NB4 (cell line): ENCODE measurements around the gene TMPRSS2.

ENCODE experiments used
- DNase-seq: peaks from one replicate; pipeline ENCODE4 v3.0.0; 2010; ENCODE audit warnings: low read depth
- H3K4me3 ChIP-seq: one replicate; pipeline ENCODE4 v1.5.1; 2011; ENCODE audit warnings: mild to moderate bottlenecking, low read depth, low read length, moderate library complexity
- MYC ChIP-seq: IDR thresholded peaks from 2 replicates; pipeline ENCODE4 v1.6.1; 2011; ENCODE audit warnings: low read depth, low read length
- POLR2A ChIP-seq: IDR thresholded peaks from 2 replicates; pipeline ENCODE4 v1.6.1; 2011; ENCODE audit warnings: mild to moderate bottlenecking; ENCODE audit not compliant: insufficient read length; ENCODE audit errors: extremely low read depth
- TF ChIP-seq, protein P1 (sequence below): IDR thresholded peaks from 2 replicates; pipeline ENCODE4 v1.6.1; 2011; ENCODE audit warnings: low read depth, low read length
- TF ChIP-seq, protein P2 (sequence below): IDR thresholded peaks from one replicate; pipeline ENCODE4 v1.5.1; 2012; ENCODE audit warnings: low read depth, low read length

The TMPRSS2 gene

GRCh38 chr21:41507521-41508414, at the start of gene TMPRSS2:
Gene TMPRSS2, minus strand, starts transcription at chr21:41508158. Its CDS starts 10,025 bp downstream, at chr21:41498133.
- no peak for DNase-seq
- no peak within 1 kb of the TSS for H3K4me3 ChIP-seq
- TF ChIP-seq, protein P1, sequence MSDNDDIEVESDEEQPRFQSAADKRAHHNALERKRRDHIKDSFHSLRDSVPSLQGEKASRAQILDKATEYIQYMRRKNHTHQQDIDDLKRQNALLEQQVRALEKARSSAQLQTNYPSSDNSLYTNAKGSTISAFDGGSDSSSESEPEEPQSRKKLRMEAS: no peak
- TF ChIP-seq, protein P2, sequence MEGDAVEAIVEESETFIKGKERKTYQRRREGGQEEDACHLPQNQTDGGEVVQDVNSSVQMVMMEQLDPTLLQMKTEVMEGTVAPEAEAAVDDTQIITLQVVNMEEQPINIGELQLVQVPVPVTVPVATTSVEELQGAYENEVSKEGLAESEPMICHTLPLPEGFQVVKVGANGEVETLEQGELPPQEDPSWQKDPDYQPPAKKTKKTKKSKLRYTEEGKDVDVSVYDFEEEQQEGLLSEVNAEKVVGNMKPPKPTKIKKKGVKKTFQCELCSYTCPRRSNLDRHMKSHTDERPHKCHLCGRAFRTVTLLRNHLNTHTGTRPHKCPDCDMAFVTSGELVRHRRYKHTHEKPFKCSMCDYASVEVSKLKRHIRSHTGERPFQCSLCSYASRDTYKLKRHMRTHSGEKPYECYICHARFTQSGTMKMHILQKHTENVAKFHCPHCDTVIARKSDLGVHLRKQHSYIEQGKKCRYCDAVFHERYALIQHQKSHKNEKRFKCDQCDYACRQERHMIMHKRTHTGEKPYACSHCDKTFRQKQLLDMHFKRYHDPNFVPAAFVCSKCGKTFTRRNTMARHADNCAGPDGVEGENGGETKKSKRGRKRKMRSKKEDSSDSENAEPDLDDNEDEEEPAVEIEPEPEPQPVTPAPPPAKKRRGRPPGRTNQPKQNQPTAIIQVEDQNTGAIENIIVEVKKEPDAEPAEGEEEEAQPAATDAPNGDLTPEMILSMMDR: no peak
- TF ChIP-seq POLR2A: no peak
- no peak for TF ChIP-seq MYC

GRCh38 chr21:41555057-41555456, 47.1 kb upstream of the TMPRSS2 start:
- TF ChIP-seq POLR2A (no peak), MYC (no peak)
- TF ChIP-seq, protein P2: no peak
- TF ChIP-seq, protein P1: no peak
- no peak for DNase-seq
- no peak overlapping the region for H3K4me3 ChIP-seq

DNA sequence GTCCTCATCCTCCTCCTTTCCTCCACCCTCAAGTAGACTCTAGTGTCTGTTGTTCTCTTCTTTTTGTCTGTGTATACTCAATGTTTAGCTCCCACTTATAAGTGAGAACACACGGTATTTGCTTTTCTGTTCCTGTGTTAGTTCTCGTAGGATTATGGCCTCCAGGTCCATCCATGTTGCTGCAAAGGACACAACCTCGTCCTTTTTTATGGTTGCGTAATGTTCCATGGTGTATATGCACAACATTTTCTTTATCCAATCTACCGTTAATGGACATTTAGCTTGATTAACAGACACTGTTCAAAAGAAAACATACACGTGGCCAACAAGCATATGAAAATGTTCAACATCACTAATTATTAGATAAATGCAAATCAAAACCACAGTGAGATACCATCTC, 44.3 kb upstream of the TMPRSS2 start:
- TF ChIP-seq POLR2A (no peak), MYC (no peak)
- TF ChIP-seq, protein P1: no peak
- TF ChIP-seq, protein P2: no peak
- no peak for DNase-seq
- no peak overlapping the region for H3K4me3 ChIP-seq

DNA sequence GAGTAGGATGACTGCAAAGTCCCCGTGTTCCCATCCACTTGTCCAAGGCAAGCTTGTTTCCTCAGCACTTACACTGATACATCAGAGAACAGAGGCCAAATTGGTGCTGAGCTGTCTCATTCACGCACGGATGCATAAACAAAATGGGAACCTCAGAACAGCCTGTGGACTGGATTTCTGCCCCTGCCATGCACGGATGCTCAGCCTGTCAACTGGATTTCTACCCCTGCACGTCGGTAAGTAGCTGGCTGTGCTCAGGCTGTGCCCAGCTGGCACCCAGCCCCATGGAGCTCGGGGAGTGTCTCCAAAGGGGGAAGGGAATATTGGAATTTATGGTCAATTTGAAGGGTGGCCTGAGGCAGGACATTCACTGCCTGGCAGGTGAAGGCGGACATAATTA, 40.8 kb upstream of the TMPRSS2 start:
- H3K4me3 ChIP-seq: no peak overlapping the region
- TF ChIP-seq, protein P1: no peak
- no peak for DNase-seq

DNA sequence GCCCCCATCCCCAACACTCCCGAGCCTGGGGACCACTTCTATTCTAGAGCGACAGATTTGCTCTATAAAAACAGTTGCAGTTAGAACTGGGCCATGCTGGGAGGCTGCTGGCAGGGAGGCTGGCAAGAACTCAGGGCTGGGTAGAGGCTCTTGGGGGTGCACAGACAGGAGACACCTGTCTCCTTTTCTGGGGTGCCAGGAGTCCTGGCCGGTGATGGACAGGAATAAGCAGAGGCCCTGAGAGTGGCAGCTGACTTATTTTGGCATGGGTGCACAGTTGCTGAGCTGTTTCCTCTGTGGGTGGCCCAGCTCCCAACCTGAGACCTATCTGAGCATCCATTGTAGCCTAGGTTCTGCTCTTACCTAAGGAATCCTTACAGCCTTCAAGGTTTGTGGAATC, 39.2 kb upstream of the TMPRSS2 start:
- TF ChIP-seq, protein P2: no peak
- TF ChIP-seq, protein P1: no peak
- no peak for TF ChIP-seq POLR2A
- no peak for TF ChIP-seq MYC
- no peak overlapping the region for H3K4me3 ChIP-seq
- DNase-seq: no peak

GRCh38 chr21:41545500-41546359, 37.8 kb upstream of the TMPRSS2 start:
- no peak for DNase-seq
- no peak overlapping the region for H3K4me3 ChIP-seq
- TF ChIP-seq MYC (no peak), POLR2A (no peak)
- TF ChIP-seq, protein P1: no peak
- TF ChIP-seq, protein P2: no peak
